GM23248 (cell line): ENCODE results near the gene SIX5. TPM values are rescaled to one million over a fixed set of nuclear protein-coding genes. Genes with fewer than 3 reads are reported as not detected.

ENCODE experiments used
- DNase-seq: peaks from one replicate; pipeline ENCODE4 v3.0.0-alpha.2; 2015
- H2AFZ ChIP-seq: fragments of 200-600 bp; sonication (generic); 2 replicates; pipeline ENCODE4 v1.6.1; 2016; ENCODE audit warnings: antibody characterized with exemption
- H3F3A ChIP-seq: fragments of 200-600 bp; sonication (generic); 2 replicates; pipeline ENCODE4 v1.6.1; 2016; ENCODE audit warnings: mild to moderate bottlenecking, antibody characterized with exemption, mixed run types; ENCODE audit not compliant: insufficient read depth
- H3K27ac ChIP-seq: fragments of 200-600 bp; sonication (generic); 2 replicates; pipeline ENCODE4 v1.5.1; 2016; ENCODE audit warnings: mild to moderate bottlenecking
- H3K27me3 ChIP-seq: fragments of 200-600 bp; sonication (generic); replicated peaks from 2 replicates; pipeline ENCODE4 v1.6.1; 2016; ENCODE audit warnings: mild to moderate bottlenecking; ENCODE audit not compliant: insufficient read depth
- H3K36me3 ChIP-seq: fragments of 200-600 bp; sonication (generic); 2 replicates; pipeline ENCODE4 v1.6.1; 2016; ENCODE audit warnings: low read depth, mild to moderate bottlenecking
- H3K4me1 ChIP-seq: fragments of 200-600 bp; sonication (generic); 2 replicates; pipeline ENCODE4 v1.6.1; 2016; ENCODE audit warnings: mild to moderate bottlenecking; ENCODE audit not compliant: insufficient read depth
- H3K4me2 ChIP-seq: fragments of 200-600 bp; sonication (generic); one replicate; pipeline ENCODE4 v1.6.1; 2016; ENCODE audit warnings: mild to moderate bottlenecking; ENCODE audit not compliant: unreplicated experiment
- H3K4me3 ChIP-seq: fragments of 200-600 bp; sonication (generic); 2 replicates; pipeline ENCODE4 v1.5.1; 2016; ENCODE audit warnings: mild to moderate bottlenecking
- H3K79me2 ChIP-seq: fragments of 200-600 bp; sonication (generic); 2 replicates; pipeline ENCODE4 v1.6.1; 2016; ENCODE audit warnings: mild to moderate bottlenecking; ENCODE audit not compliant: insufficient read depth
- H3K9ac ChIP-seq: fragments of 200-600 bp; sonication (generic); 2 replicates; pipeline ENCODE4 v1.6.1; 2016; ENCODE audit warnings: mild to moderate bottlenecking
- H3K9me2 ChIP-seq: fragments of 200-600 bp; sonication (generic); 2 replicates; pipeline ENCODE4 v1.6.1; 2016; ENCODE audit warnings: mixed run types, mild to moderate bottlenecking, moderate library complexity; ENCODE audit not compliant: insufficient read depth
- H3K9me3 ChIP-seq: fragments of 200-600 bp; sonication (generic); one replicate; pipeline ENCODE4 v1.6.1; 2017; ENCODE audit warnings: low read depth
- H4K20me1 ChIP-seq: fragments of 200-600 bp; sonication (generic); 2 replicates; pipeline ENCODE4 v1.6.0; 2016; ENCODE audit not compliant: insufficient read depth
- EZH2 ChIP-seq: fragments of 200-600 bp; sonication (generic); IDR thresholded peaks from 2 replicates; pipeline ENCODE4 v1.6.1; 2018; ENCODE audit warnings: antibody characterized with exemption, mild to moderate bottlenecking; ENCODE audit not compliant: insufficient read depth, poor library complexity, severe bottlenecking
- EZH2phosphoT487 ChIP-seq: fragments of 200-600 bp; sonication (generic); IDR thresholded peaks from 2 replicates; pipeline ENCODE4 v1.6.1; 2018; ENCODE audit warnings: antibody characterized with exemption, moderate library complexity, mild to moderate bottlenecking, low read depth; ENCODE audit not compliant: insufficient read depth
- WGBS, 2 experiments: methylation state at CpG; one replicate each; pipeline ENCODE4 v1.1.6; 2015 to 2017; ENCODE audit warnings: low lambda C conversion rate in 2 of 2, low coverage in 1 of 2; ENCODE audit errors: missing lambda C conversion rate in 2 of 2; 5-methylcytosine and 5-hydroxymethylcytosine counted together
- in situ Hi-C: fragments of 300-500 bp; cut with MboI; formaldehyde crosslinking; loops from 2 replicates; pipeline ENCODE4 v1.15.0; 2020
- polyA plus RNA-seq: library from polyadenylated mRNA; unstranded; fragments of >200 nt; fragmentation: Nextera tagmentation; extraction: Ambion mirVana; gene quantifications from 2 replicates; pipeline ENCODE4 v1.2.1, GENCODE V29; 2016
- total RNA-seq: library from RNA; depleted of rRNA; stranded (reverse); fragments of >200 nt; shearing (Covaris generic); gene quantifications from 2 replicates; pipeline ENCODE4 v1.2.3, GENCODE V29; 2014

The SIX5 gene
- total and polyA plus RNA-seq, 2 experiments from 2014 or later, result 6.1 to 16.8 TPM

- no peaks in the 10 kb centered on the region for H3K27me3 ChIP-seq
- H2AFZ ChIP-seq, result 0 out of 2 replicates have a peak overlapping the region, but pooled peaks have one; percentile 26
- no peaks in the 10 kb centered on the region for H3K9me3 ChIP-seq
- WGBS, 2 experiments, result 4 to 5% methylated on average over 41 to 62 of the region's 79 CpGs
- H3K9me2 ChIP-seq, result no peaks in the 10 kb centered on the region
- H4K20me1 ChIP-seq, result no peaks in the 10 kb centered on the region
- no peaks in the 10 kb centered on the region for H3K36me3 ChIP-seq
- TF ChIP-seq EZH2phosphoT487 (no peak), EZH2 (no peak)
- H3K27ac ChIP-seq, result peak overlapping the region; percentile 91
- peak; percentile 98 for DNase-seq
- H3K4me1 ChIP-seq, result peaks cover 5% of the 10 kb centered on the region; the same call in 1 of the 2 replicates
- peak overlapping the region; percentile 77 for H3K4me3 ChIP-seq
- peak overlapping the region; percentile 84 for H3K9ac ChIP-seq
- peak overlapping the region; percentile 99 for H3K4me2 ChIP-seq
- H3K79me2 ChIP-seq, result peaks cover 12% of the 10 kb centered on the region; the same call in 1 of the 2 replicates
- H3F3A ChIP-seq, result peaks cover 16% of the 10 kb centered on the region
- in situ Hi-C loops, result no loop called here
Observed at GRCh38 chr19:45770192-45771101, 1.4 kb upstream of the SIX5 start.

GRCh38 chr19:45769821-45770191 lies 754 bp upstream of the SIX5 start:
- in situ Hi-C loops, result no loop called here
- 1% methylated on average over 27 to 28 of the region's 28 CpGs for WGBS, 2 experiments
- peak overlapping the region; percentile 91 for H3K27ac ChIP-seq
- DNase-seq, result peak; percentile 83
- no peaks in the 10 kb centered on the region for H3K36me3 ChIP-seq
- TF ChIP-seq EZH2, result no peak
- no peak for TF ChIP-seq EZH2phosphoT487
- H2AFZ ChIP-seq, result 0 out of 2 replicates have a peak overlapping the region, but pooled peaks have one; percentile 26
- H3K9ac ChIP-seq, result peak overlapping the region; percentile 84
- peak overlapping the region; percentile 77 for H3K4me3 ChIP-seq
- peaks cover 18% of the 10 kb centered on the region; the same call in 1 of the 2 replicates for H3K79me2 ChIP-seq
- peaks cover 5% of the 10 kb centered on the region; the same call in 1 of the 2 replicates for H3K4me1 ChIP-seq
- no peaks in the 10 kb centered on the region for H3K9me2 ChIP-seq
- no peaks in the 10 kb centered on the region for H3K9me3 ChIP-seq
- no peaks in the 10 kb centered on the region for H3K27me3 ChIP-seq
- no peaks in the 10 kb centered on the region for H4K20me1 ChIP-seq
- peaks cover 16% of the 10 kb centered on the region for H3F3A ChIP-seq
- peak overlapping the region; percentile 99 for H3K4me2 ChIP-seq

- no peaks in the 10 kb centered on the region for H4K20me1 ChIP-seq
- H3K9me2 ChIP-seq, result no peaks in the 10 kb centered on the region
- peaks cover 11% of the 10 kb centered on the region for H3F3A ChIP-seq
- peaks cover 18% of the 10 kb centered on the region; the same call in 1 of the 2 replicates for H3K79me2 ChIP-seq
- H3K4me3 ChIP-seq, result peak overlapping the region; percentile 95
- in situ Hi-C loops, result no loop called here
- H3K27ac ChIP-seq, result peak overlapping the region; percentile 94
- DNase-seq, result peak; percentile 81
- no peaks in the 10 kb centered on the region for H3K36me3 ChIP-seq
- H2AFZ ChIP-seq, result peak overlapping the region; percentile 67
- H3K4me2 ChIP-seq, result peak overlapping the region; percentile 95
- no peaks in the 10 kb centered on the region for H3K9me3 ChIP-seq
- peak overlapping the region; percentile 95 for H3K9ac ChIP-seq
- no peak for TF ChIP-seq EZH2phosphoT487
- TF ChIP-seq EZH2, result no peak
- 0% methylated on average over 1 to 15 of the region's 33 CpGs for WGBS, 2 experiments
- H3K4me1 ChIP-seq, result peaks cover 5% of the 10 kb centered on the region; the same call in 1 of the 2 replicates
- H3K27me3 ChIP-seq, result no peaks in the 10 kb centered on the region
Observed at GRCh38 chr19:45768655-45768983, 433 bp downstream of the SIX5 start.

- in situ Hi-C loops, result no loop called here
- Histone ChIP-seq H3K4me1 (peaks cover 5% of the 10 kb centered on the region; the same call in 1 of the 2 replicates), H3K27ac (peak overlapping the region; percentile 94), H4K20me1 (no peaks in the 10 kb centered on the region), H3K9ac (peak overlapping the region; percentile 95), H3K36me3 (no peaks in the 10 kb centered on the region), H3K9me3 (no peaks in the 10 kb centered on the region), H3K4me2 (peak overlapping the region; percentile 95), H3K79me2 (peaks cover 18% of the 10 kb centered on the region; the same call in 1 of the 2 replicates), H3F3A (peaks cover 11% of the 10 kb centered on the region), H3K27me3 (no peaks in the 10 kb centered on the region), H3K9me2 (no peaks in the 10 kb centered on the region), H2AFZ (peak overlapping the region; percentile 45), H3K4me3 (peak overlapping the region; percentile 95)
- TF ChIP-seq EZH2phosphoT487, result no peak
- no peak for TF ChIP-seq EZH2
- DNase-seq, result peak; percentile 84
- 1 to 2% methylated on average over 55 to 80 of the region's 102 CpGs for WGBS, 2 experiments
Observed at GRCh38 chr19:45767881-45768654, 984 bp downstream of the SIX5 start.
